HCT116 (cell line): ENCODE data around the gene ADCY6. TPM values are rescaled to one million over a fixed set of nuclear protein-coding genes. Genes with fewer than 3 reads are reported as not detected.

Experiments used
- ATAC-seq: fragments of 200-7000 bp; cut with Tn5 transposase; 2 replicates; pipeline ENCODE4 v1.9.1; 2020; ENCODE audit warnings: mild to moderate bottlenecking, moderate library complexity
- BruUV-seq: library from RNA; stranded (reverse); fragments of 400-500 nt; replicated peaks from 2 replicates; lab custom pipeline; 2021; lab: Mats Ljungman, UMichigan
- CTCF ChIA-PET: fragments of 300-600 bp; sonication (Branson Sonifier 250); formaldehyde crosslinking; loops from one replicate; lab custom pipeline; 2021; ENCODE audit warnings: antibody characterized with exemption; lab: Charles Lee
- POLR2A ChIA-PET: fragments of 300-600, 350-600 bp; sonication (Branson Sonifier 250); formaldehyde crosslinking; loops from one replicate; lab custom pipeline; 2021; ENCODE audit warnings: antibody characterized with exemption; lab: Charles Lee
- RAD21 ChIA-PET, 2 experiments: fragments of 300-600 bp; sonication (Branson Sonifier 250); formaldehyde crosslinking; loops; one replicate each; lab custom pipeline; 2023; ENCODE audit warnings: low total read pairs in 2 of 2; ENCODE audit not compliant: uncharacterized antibody in 2 of 2, unreplicated experiment in 2 of 2, low non-redundant PET in 1 of 2; lab: Charles Lee
- DNase-seq: peaks from one replicate; pipeline ENCODE4 v3.0.0-alpha.2; 2010; ENCODE audit warnings: low read depth, low spot score
- H2AFZ ChIP-seq: fragments of 200-600 bp; shearing (Covaris generic), sonication (generic); 2 replicates; pipeline ENCODE4 v1.6.1; 2017; ENCODE audit warnings: low read depth, mixed run types, mixed read lengths, antibody characterized with exemption, low read length; ENCODE audit not compliant: poor library complexity, severe bottlenecking
- H3K27ac ChIP-seq: 2 replicates; pipeline ENCODE4 v1.5.1; 2012; ENCODE audit warnings: low read depth, low read length
- H3K27me3 ChIP-seq: fragments of 200-600 bp; sonication (generic); 2 replicates; pipeline ENCODE4 v1.6.1; 2016; ENCODE audit warnings: mixed run types, low read length, mixed read lengths; ENCODE audit not compliant: insufficient read depth
- H3K36me3 ChIP-seq, 2 experiments: fragments of 200-500 bp in 1 of 2; fragments of 200-600 bp in 1 of 2; sonication (Bioruptor generic) in 1 of 2; sonication (generic) in 1 of 2; 2 replicates each; pipeline versions ENCODE4 v1.5.1 to v1.6.1; 2014 to 2016; ENCODE audit warnings: low read length in 2 of 2, inconsistent platforms in 1 of 2, mixed read lengths in 1 of 2, mixed run types in 1 of 2; ENCODE audit not compliant: insufficient read depth in 2 of 2, control insufficient read depth in 1 of 2
- H3K4me1 ChIP-seq, 2 experiments: fragments of 200-600 bp in 1 of 2; sonication (generic) in 1 of 2; 2 replicates each; pipeline versions ENCODE4 v1.5.1 to v1.6.1; 2012 to 2017; ENCODE audit warnings: low read length in 2 of 2, inconsistent platforms in 1 of 2, mild to moderate bottlenecking in 1 of 2, mixed read lengths in 1 of 2, mixed run types in 1 of 2, moderate library complexity in 1 of 2; ENCODE audit not compliant: insufficient read depth in 2 of 2, control insufficient read depth in 1 of 2
- H3K4me2 ChIP-seq: fragments of 200-600 bp; sonication (generic); 2 replicates; pipeline ENCODE4 v1.6.1; 2017; ENCODE audit warnings: mixed run types, low read length, mixed read lengths
- H3K4me3 ChIP-seq, 2 experiments: fragments of 200-600 bp in 1 of 2; sonication (generic) in 1 of 2; replicated peaks in 1 of 2; 2 replicates each; pipeline ENCODE4 v1.5.1; 2011 to 2016; ENCODE audit warnings: low read length in 2 of 2, control low read depth in 1 of 2, low read depth in 1 of 2, mild to moderate bottlenecking in 1 of 2, mixed read lengths in 1 of 2, mixed run types in 1 of 2
- H3K79me2 ChIP-seq: fragments of 200-600 bp; sonication (generic); 2 replicates; pipeline ENCODE4 v1.6.1; 2017; ENCODE audit warnings: mild to moderate bottlenecking, mixed run types, low read length, moderate library complexity, mixed read lengths; ENCODE audit not compliant: insufficient read depth
- H3K9ac ChIP-seq: fragments of 200-600 bp; sonication (generic); 2 replicates; pipeline ENCODE4 v1.6.1; 2016; ENCODE audit warnings: low read length, mixed read lengths
- H3K9me2 ChIP-seq: fragments of 200-600 bp; sonication (generic), shearing (Covaris generic); 2 replicates; pipeline ENCODE4 v1.6.1; 2017; ENCODE audit warnings: mixed run types, mild to moderate bottlenecking, moderate library complexity; ENCODE audit not compliant: insufficient read depth
- H3K9me3 ChIP-seq, 2 experiments: fragments of 200-500 bp in 1 of 2; fragments of 200-600 bp in 1 of 2; sonication (Bioruptor generic) in 1 of 2; sonication (generic) in 1 of 2; 2 replicates each; pipeline ENCODE4 v1.6.1; 2014 to 2017; ENCODE audit warnings: low read length in 2 of 2, mixed read lengths in 2 of 2, inconsistent platforms in 1 of 2, low read depth in 1 of 2, mild to moderate bottlenecking in 1 of 2, mixed run types in 1 of 2, moderate library complexity in 1 of 2; ENCODE audit not compliant: control insufficient read depth in 1 of 2, insufficient read depth in 1 of 2
- H4K20me1 ChIP-seq: fragments of 200-600 bp; sonication (generic), shearing (Covaris generic); 2 replicates; pipeline ENCODE4 v1.6.1; 2017; ENCODE audit warnings: mixed run types, mild to moderate bottlenecking, moderate library complexity; ENCODE audit not compliant: insufficient read depth
- CBX3 ChIP-seq: IDR thresholded peaks from 2 replicates; pipeline ENCODE4 v1.6.1; 2012; ENCODE audit warnings: low read depth
- EGR1 ChIP-seq: IDR thresholded peaks from 2 replicates; pipeline ENCODE4 v1.6.1; 2012; ENCODE audit warnings: low read depth
- ELF1 ChIP-seq: IDR thresholded peaks from 2 replicates; pipeline ENCODE4 v1.6.1; 2012; ENCODE audit warnings: low read depth, borderline replicate concordance
- EZH2phosphoT487 ChIP-seq: fragments of 200-600 bp; IDR thresholded peaks from 2 replicates; pipeline ENCODE4 v1.6.1; 2018; ENCODE audit warnings: antibody characterized with exemption, borderline replicate concordance
- JUND ChIP-seq: IDR thresholded peaks from 2 replicates; pipeline ENCODE4 v1.6.1; 2012
- POLR2A ChIP-seq: IDR thresholded peaks from 2 replicates; pipeline ENCODE4 v1.7.0; 2011; ENCODE audit warnings: borderline replicate concordance; ENCODE audit not compliant: insufficient read depth, insufficient read length; ENCODE audit errors: extremely low read depth
- RAD21 ChIP-seq: IDR thresholded peaks from 2 replicates; pipeline ENCODE4 v1.6.1; 2012; ENCODE audit warnings: low read depth, mild to moderate bottlenecking
- SIN3A ChIP-seq: IDR thresholded peaks from 2 replicates; pipeline ENCODE4 v1.6.1; 2012; ENCODE audit warnings: low read depth
- SRF ChIP-seq: IDR thresholded peaks from 2 replicates; pipeline ENCODE4 v1.6.1; 2012; ENCODE audit warnings: low read depth
- YY1 ChIP-seq: IDR thresholded peaks from 2 replicates; pipeline ENCODE4 v1.6.1; 2011; ENCODE audit warnings: low read length, low read depth, moderate library complexity, mild to moderate bottlenecking; ENCODE audit not compliant: insufficient replicate concordance; ENCODE audit errors: extremely low read depth
- ZFX ChIP-seq: fragments of 450-650 bp; IDR thresholded peaks from 2 replicates; pipeline ENCODE4 v1.6.1; 2017
- ZNF274 ChIP-seq: fragments of 200-500 bp; sonication (Bioruptor generic); IDR thresholded peaks from 2 replicates; pipeline ENCODE4 v1.6.1; 2014; ENCODE audit warnings: mild to moderate bottlenecking, low read depth, low read length, inconsistent platforms
- intact Hi-C: fragments of 100-400 bp; cut with micrococcal nuclease; formaldehyde crosslinking; loops from 2 replicates; pipeline ENCODE4 v1.10.0; 2022
- total RNA-seq: library from RNA; stranded (reverse); gene quantifications from one replicate; pipeline ENCODE4 v1.2.1, GENCODE V29; 2021; ENCODE audit not compliant: unreplicated experiment
- TF ChIP-seq, protein P1 (sequence below): IDR thresholded peaks from 2 replicates; pipeline ENCODE4 v1.6.1; 2012
- TF ChIP-seq, protein P2 (sequence below): IDR thresholded peaks from 2 replicates; pipeline ENCODE4 v1.6.1; 2012
- TF ChIP-seq, protein P3 (sequence below): IDR thresholded peaks from 2 replicates; pipeline ENCODE4 v1.6.1; 2012; ENCODE audit warnings: low read depth

The ADCY6 gene
- total RNA-seq, 1 experiment from 2014 or later: 24.9 TPM

DNA sequence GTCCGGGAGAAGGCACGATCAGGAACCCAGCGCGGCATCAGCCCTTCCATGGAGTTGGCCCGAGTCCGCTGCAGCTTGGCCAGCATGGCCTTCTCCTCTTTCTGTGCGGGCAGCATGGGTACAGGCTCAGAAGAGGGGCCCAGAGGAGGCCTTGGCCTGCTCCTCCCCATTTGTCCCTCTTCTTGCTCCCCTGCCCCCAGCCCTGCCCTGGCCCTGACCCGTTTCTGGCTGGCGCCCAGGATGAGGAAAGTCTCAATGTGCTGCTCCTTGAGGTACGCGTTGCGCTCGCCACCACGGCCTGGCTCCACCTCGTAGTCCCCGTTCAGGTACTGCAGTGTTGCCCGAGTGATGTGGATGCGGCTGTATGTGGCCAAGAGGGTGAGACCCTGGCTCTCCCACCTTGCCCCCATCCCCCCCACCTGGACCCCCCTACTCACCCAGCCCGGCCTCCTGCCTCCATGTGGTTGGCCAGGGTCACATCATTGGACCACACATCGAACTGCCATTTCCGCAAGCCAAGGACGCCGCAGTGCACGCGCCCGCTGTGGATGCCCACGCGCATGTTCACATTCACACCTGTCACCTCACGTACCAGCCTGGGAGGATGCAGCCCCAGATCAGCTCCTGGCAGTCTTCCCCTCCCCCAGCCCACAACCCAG is 12.8 kb downstream of the ADCY6 start:
- H3K36me3 ChIP-seq: peaks cover 14 to 18% of the 10 kb centered on the region in 2 experiments; a peak in 3 of 4 replicates
- intact Hi-C loops: no loop called here
- H3K27ac ChIP-seq: no peak overlapping the region
- H3K4me3 ChIP-seq: no peak overlapping the region
- H4K20me1 ChIP-seq: no peaks in the 10 kb centered on the region
- no peak overlapping the region for H2AFZ ChIP-seq
- no peak for DNase-seq
- CTCF ChIA-PET: no interaction called here
- no peak for TF ChIP-seq POLR2A
- TF ChIP-seq ZNF274: no peak
- no peak for TF ChIP-seq ZFX
- no peak overlapping the region for H3K9ac ChIP-seq
- H3K9me2 ChIP-seq: no peaks in the 10 kb centered on the region
- no peak overlapping the region for H3K4me2 ChIP-seq
- RAD21 ChIA-PET: no interaction called here
- no peak for ATAC-seq
- no TSS peak for BruUV-seq
- H3K4me1 ChIP-seq: peaks cover under 1 to 10% of the 10 kb centered on the region in 2 experiments; a peak in 3 of 4 replicates
- H3K9me3 ChIP-seq: no peaks in the 10 kb centered on the region
- no peaks in the 10 kb centered on the region for H3K79me2 ChIP-seq
- POLR2A ChIA-PET: no interaction called here
- H3K27me3 ChIP-seq: no peaks in the 10 kb centered on the region

DNA sequence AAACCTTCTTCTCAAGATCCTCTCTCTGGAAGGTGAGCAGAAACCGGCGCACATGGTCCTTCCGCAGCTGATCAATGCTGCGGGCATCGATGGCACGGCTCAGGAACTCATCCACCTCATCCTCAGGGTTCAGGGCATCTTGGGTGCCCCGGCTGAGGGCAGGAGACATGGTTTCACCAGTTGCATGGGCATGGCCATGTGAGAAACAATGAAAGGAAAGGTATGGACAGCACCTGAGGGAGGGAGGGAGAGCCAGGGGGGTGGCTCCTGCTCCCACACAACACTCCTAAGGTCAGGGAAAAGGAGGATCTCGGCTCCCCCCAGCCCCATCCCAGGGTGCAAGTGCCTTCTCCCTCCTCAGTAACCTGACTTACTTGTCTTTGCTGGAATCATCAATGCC is 13.6 kb downstream of the ADCY6 start:
- Histone ChIP-seq H3K4me2 (no peak overlapping the region), H3K9me3 (no peaks in the 10 kb centered on the region), H3K36me3 (peaks cover 14 to 22% of the 10 kb centered on the region in 2 experiments; a peak in 3 of 4 replicates), H3K79me2 (no peaks in the 10 kb centered on the region), H3K27ac (no peak overlapping the region), H3K4me3 (no peak overlapping the region), H3K27me3 (no peaks in the 10 kb centered on the region), H3K4me1 (peaks cover 0 to 5% of the 10 kb centered on the region in 2 experiments; a peak in 1 of 4 replicates), H4K20me1 (no peaks in the 10 kb centered on the region), H2AFZ (no peak overlapping the region), H3K9me2 (no peaks in the 10 kb centered on the region), H3K9ac (no peak overlapping the region)
- DNase-seq (no peak), ATAC-seq (no peak)
- ChIA-PET CTCF (no interaction called here), POLR2A (no interaction called here), RAD21 (no interaction called here)
- BruUV-seq: no TSS peak
- intact Hi-C loops: no loop called here
- TF ChIP-seq RAD21: no peak
- TF ChIP-seq, protein P1, sequence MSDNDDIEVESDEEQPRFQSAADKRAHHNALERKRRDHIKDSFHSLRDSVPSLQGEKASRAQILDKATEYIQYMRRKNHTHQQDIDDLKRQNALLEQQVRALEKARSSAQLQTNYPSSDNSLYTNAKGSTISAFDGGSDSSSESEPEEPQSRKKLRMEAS: no peak
- TF ChIP-seq, protein P2, sequence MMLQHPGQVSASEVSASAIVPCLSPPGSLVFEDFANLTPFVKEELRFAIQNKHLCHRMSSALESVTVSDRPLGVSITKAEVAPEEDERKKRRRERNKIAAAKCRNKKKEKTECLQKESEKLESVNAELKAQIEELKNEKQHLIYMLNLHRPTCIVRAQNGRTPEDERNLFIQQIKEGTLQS: no peak
- no peak for TF ChIP-seq JUND
- no peak for TF ChIP-seq POLR2A
- TF ChIP-seq SRF: no peak
- TF ChIP-seq YY1: no peak
- no peak for TF ChIP-seq CBX3
- TF ChIP-seq EZH2phosphoT487: no peak
- TF ChIP-seq EGR1: no peak
- no peak for TF ChIP-seq ELF1
- no peak for TF ChIP-seq SIN3A
- TF ChIP-seq ZFX: no peak
- TF ChIP-seq, protein P3, sequence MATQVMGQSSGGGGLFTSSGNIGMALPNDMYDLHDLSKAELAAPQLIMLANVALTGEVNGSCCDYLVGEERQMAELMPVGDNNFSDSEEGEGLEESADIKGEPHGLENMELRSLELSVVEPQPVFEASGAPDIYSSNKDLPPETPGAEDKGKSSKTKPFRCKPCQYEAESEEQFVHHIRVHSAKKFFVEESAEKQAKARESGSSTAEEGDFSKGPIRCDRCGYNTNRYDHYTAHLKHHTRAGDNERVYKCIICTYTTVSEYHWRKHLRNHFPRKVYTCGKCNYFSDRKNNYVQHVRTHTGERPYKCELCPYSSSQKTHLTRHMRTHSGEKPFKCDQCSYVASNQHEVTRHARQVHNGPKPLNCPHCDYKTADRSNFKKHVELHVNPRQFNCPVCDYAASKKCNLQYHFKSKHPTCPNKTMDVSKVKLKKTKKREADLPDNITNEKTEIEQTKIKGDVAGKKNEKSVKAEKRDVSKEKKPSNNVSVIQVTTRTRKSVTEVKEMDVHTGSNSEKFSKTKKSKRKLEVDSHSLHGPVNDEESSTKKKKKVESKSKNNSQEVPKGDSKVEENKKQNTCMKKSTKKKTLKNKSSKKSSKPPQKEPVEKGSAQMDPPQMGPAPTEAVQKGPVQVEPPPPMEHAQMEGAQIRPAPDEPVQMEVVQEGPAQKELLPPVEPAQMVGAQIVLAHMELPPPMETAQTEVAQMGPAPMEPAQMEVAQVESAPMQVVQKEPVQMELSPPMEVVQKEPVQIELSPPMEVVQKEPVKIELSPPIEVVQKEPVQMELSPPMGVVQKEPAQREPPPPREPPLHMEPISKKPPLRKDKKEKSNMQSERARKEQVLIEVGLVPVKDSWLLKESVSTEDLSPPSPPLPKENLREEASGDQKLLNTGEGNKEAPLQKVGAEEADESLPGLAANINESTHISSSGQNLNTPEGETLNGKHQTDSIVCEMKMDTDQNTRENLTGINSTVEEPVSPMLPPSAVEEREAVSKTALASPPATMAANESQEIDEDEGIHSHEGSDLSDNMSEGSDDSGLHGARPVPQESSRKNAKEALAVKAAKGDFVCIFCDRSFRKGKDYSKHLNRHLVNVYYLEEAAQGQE: no peak
